Fibroblast of skin of abdomen (primary cell): ENCODE measurements around the gene AP3B2.
"Not testable (repeated sequence)": the region's sequence is repeated elsewhere in the genome, so short reads cannot be mapped to it uniquely, and the experiment has no call there.

Source experiments
- DNase-seq: peaks from one replicate; pipeline ENCODE4 v3.0.0-alpha.2; 2013

AP3B2 gene

GRCh38 chr15:82647835-82648256 lies 61.8 kb downstream of the AP3B2 start:
- no peak for DNase-seq

- peak; percentile 31 for DNase-seq
Measured at GRCh38 chr15:82647045-82647834, 62.4 kb downstream of the AP3B2 start, which contains the start of gene CPEB1. Gene CPEB1 (minus strand): TSS chr15:82647363. CDS start chr15:82628459, 18,904 bp downstream.

GRCh38 chr15:82646250-82647044 lies 63.2 kb downstream of the AP3B2 start:
- DNase-seq: no peak

- not testable (repeated sequence) for DNase-seq
Measured at GRCh38 chr15:82644967-82645852, 64.5 kb downstream of the AP3B2 start.

- DNase-seq: no peak
Measured at GRCh38 chr15:82643992-82644391, 65.7 kb downstream of the AP3B2 start.

- no peak for DNase-seq
Measured at GRCh38 chr15:82642656-82643055, 67.0 kb downstream of the AP3B2 start.

GRCh38 chr15:82641129-82641798 lies 68.4 kb downstream of the AP3B2 start:
- no peak for DNase-seq

GRCh38 chr15:82640672-82641071 lies 69.0 kb downstream of the AP3B2 start:
- no peak for DNase-seq

GRCh38 chr15:82635798-82636197 lies 73.9 kb downstream of the AP3B2 start:
- no peak for DNase-seq

- no peak for DNase-seq
Measured at GRCh38 chr15:82630033-82630432, 79.6 kb downstream of the AP3B2 start.

- no peak for DNase-seq
Measured at GRCh38 chr15:82625136-82625535, 84.5 kb downstream of the AP3B2 start.

- DNase-seq: no peak
Measured at GRCh38 chr15:82624438-82624837, 85.2 kb downstream of the AP3B2 start.

- peak; percentile 13 for DNase-seq
Measured at GRCh38 chr15:82624008-82624407, 85.7 kb downstream of the AP3B2 start.

GRCh38 chr15:82621970-82622369 lies 87.7 kb downstream of the AP3B2 start:
- DNase-seq: no peak

GRCh38 chr15:82613747-82614146 lies 95.9 kb downstream of the AP3B2 start:
- DNase-seq: no peak

- no peak for DNase-seq
Measured at GRCh38 chr15:82611348-82611747, 98.3 kb downstream of the AP3B2 start.
